NCI-H460 (cell line): Measurements from ENCODE around the gene TP53I3. TPM values are rescaled to one million over a fixed set of nuclear protein-coding genes. Genes with fewer than 3 reads are reported as not detected.
"Not testable (repeated sequence)": the region's sequence is repeated elsewhere in the genome, so short reads cannot be mapped to it uniquely, and the experiment has no call there.

Experiments
- DNase-seq: peaks from one replicate; pipeline ENCODE4 v3.0.0-alpha.2; 2016; ENCODE audit warnings: low read depth; ENCODE audit errors: extremely low read depth
- total RNA-seq: library from RNA; depleted of rRNA; stranded (reverse); fragments of >200 nt; shearing (Covaris generic); gene quantifications from 2 replicates; pipeline ENCODE4 v1.2.3, GENCODE V29; 2014

Gene TP53I3
- total RNA-seq, 1 experiment from 2014 or later: 20.2 TPM

DNA sequence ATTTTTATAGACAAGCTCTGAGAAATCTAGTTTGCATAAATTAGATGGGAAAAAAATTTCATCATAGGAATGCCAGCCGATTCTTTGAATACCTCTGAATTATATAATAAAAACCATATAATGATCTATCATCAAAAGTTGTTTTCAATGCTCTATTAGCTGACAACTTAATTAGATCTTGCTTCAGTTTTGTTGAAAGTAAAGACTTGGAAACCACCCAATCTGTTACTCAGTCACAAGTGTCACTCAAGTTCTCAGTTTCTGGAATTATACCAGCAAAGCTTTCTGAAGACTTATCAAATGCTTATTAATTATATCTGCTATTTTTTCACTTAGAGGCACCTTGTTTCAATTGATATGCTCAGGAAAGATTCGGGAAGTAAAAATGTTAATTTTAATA is 17.4 kb upstream of the TP53I3 start:
- no peak for DNase-seq

DNA sequence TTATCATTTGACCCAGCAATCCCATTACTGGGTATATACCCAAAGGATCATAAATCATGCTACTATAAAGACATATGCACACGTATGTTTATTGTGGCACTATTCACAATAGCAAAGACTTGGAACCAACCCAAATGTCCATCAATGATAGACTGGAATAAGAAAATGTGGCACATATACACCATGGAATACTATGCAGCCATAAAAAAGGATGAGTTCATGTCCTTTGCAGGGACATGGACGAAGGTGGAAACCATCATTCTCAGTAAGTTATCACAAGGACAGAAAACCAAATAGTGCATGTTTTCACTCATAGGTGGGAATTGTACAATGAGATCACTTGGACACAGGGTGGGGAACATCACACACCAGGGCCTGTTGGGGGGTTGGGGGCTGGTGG is 16.1 kb upstream of the TP53I3 start:
- not testable (repeated sequence) for DNase-seq

DNA sequence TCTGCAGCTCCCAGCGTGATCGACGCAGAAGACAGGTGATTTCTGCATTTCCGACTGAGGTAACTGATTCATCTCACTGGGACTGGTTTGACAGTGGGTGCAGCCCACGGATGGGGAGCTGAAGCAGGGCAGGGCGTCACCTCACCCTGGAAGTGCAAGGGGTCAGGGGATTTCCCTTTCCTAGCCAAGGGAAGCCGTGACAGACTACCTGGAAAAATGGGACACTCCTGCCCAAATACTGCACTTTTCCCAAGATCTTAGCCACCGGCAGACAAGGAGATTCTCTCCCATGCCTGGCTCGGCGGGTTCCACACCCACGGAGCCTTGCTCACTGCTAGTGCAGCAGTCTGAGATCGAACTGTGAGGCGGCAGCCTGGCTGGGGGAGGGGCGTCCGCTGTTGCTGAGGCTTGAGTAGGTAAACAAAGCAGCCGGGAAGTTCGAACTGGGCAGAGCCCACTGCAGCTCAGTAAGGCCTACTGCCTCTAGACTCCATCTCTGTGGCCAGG is 10.6 kb upstream of the TP53I3 start:
- DNase-seq: not testable (repeated sequence)

DNA sequence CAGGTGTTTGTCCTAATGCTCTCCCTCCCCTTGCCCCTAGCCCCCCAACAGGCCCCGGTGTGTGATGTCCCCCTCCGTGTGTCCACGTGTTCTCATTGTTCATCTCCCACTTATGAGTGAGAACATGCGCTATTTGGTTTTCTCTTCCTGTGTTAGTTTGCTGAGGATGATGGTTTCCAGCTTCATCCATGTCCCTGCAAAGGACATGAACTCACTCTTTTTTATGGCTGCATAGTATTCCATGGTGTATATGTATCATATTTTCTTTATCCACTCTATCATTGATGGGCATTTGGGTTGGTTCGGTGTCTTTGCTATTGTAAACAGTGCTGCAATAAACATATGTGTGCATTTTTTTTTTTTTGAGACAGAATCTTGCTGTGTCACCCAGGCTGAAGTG is 8.6 kb upstream of the TP53I3 start:
- DNase-seq: not testable (repeated sequence)

DNA sequence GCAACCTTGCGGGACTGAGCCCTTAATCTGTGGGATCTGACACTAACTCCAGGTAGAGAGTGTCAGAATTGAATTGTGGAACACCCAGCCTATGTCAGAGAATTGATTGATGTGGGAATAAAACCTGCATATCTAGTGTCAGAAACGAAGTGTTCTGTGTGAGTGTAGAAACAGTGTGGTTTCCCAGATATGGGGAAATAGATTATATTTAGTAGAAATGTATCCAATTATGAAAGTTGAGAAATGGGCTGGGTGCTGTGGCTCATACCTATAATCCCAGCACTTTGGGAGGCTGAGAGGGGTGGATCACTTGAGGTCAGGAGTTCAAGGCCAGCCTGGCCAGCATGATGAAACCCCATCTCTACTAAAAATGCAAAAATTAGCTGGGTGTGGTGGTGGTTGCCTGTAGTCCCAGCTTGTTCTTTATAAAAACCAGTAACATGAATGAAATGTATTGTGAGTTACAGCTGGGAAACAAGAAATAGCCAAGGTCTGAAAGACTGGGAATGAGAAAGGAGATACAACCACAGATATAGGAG is 4.3 kb upstream of the TP53I3 start:
- no peak for DNase-seq

DNA sequence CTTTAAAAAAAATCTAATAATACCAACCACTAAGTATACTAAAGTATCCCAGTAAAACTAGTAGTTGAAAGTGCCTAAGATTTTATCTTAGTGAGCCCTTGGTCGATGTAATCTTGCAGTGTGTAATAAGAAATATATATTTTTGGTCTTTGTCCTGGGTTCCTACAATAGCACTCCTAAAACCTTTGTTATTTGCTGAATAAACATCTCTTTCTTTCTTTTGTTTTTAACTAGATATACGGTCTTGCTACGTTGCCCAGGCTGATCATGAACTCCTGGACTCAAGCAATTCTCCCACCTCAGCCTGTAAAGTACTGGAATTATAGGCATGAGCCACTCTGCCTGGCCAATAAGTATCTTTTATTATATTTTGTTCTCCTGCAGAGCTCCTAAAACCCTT is 2.4 kb upstream of the TP53I3 start:
- DNase-seq: no peak

DNA sequence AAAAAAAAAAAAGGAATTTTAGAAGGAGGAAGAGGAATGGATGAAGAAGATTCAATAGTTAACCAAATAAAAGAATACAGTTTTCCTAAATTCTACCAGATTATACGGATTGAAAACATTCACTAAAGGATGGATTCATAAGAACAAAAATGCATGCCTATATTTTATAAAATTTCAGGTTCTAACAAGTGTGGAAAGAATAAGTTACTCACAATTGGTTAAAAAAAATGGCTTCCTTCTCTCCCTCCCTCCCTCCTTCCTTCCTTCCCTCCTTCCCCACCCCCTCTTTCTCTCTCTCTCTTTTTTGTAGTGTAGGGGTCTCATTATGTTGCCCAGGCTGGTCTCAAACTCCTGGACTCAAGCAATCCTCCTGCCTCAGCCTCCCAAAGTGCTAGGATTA is 1.6 kb upstream of the TP53I3 start:
- DNase-seq: no peak

DNA sequence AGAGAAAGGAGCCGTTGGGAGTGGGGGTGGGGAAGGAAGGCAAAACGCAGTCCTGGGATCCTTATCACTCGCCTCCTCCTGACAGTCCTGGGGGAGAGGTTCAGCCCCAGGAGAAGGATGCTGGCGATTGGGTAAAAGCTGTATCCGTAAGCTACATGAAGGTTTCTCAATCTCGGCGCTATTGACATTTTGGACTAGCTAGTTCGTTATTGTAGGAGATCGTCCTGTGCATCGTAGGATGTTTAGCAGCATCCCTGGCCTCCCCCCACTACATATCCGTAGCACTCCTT is 511 bp upstream of the TP53I3 start:
- no peak for DNase-seq

DNA sequence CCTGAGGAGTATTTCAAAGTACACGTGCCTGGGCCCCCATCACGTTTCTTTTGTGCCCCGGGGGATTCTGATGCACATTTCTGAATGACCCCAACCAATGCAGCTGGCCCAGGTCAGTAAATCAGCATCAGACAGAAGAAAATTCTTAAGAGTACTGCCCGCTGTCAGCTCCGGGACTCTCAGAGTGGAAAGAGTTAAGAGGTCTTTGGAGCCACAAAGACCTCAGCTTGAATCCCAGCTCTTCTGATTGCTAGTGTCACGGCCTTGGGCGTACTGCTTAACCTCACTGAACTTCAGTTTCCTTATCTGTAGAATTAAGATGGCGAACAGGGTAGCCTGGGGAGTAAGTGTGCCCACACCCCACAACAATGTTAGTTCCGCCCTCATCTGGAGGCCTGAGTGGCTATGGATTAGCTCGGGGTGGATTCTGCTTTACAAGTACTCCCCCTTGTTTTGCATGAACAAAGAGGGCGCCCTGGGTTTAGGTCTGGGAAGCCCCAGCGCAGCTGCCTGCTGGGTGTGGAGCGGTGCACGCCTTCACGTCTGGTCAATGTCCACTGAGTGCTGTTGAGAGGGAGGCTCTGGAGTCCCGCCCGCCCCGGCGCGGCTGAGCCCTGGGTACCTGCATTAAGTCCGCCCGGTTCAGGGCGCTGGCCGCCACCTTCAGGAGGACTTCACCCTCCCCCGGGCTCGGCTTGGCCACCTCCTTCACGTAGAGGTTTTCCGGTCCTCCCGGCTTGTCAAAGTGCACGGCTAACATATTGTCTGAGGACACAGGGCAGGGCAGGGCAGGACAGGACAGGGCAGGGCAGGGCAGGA is 858 bp downstream of the TP53I3 start:
- DNase-seq: peak; percentile 75

DNA sequence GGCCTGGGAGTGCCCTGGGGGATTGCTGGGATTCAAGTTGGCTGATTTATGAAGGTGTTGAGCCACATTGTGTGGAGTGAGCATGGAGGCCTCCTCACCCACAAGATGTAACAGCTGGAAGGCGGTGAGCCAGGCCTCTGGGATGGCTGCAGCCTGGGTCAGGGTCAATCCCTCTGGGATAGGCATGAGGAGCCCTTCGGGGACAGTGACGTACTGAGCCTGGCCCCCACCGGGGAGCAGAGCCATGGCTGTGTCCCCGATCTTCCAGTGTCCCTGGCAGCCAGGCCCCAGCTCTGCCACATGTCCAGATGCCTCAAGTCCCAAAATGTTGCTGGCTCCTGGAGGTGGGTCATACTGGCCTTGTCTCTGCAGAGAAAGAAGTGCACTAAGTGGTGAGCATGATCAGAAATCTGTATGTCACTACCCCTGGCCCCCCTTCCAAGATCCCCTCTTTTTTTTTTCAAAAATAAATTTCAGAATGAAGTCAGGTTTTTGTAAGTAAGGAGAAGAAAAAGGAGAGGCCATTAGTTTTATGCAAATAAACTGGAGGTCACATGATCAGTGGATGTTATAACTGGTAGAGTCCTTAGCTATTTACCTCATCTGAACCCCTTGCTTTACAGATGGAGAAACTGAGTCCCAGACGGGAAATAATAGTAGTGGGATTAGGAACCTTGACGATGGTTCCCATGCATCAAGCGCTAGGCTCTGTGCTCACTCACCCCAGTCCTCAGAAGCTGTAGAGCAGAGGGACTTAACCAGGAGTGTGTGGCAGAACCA is 1.7 kb downstream of the TP53I3 start:
- DNase-seq: no peak

DNA sequence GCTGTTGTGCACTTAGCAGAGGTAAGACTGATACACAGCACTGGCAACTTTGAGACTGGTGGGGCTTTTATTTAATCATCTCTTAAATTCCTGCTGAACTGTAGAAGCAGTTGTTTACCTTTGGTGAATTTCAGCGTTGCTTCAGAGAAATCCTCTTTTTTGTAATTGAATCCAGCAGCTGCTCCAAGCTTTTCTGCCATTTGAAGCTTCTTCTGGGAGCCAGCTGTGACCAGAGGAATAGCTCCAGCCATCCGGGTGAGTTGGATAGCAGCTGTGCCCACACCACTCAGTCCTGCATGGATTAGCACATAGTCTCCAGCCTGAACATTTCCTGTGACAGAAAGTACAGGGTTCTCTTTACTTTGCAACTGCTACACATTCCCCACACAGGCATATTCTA is 3.9 kb downstream of the TP53I3 start:
- DNase-seq: no peak

DNA sequence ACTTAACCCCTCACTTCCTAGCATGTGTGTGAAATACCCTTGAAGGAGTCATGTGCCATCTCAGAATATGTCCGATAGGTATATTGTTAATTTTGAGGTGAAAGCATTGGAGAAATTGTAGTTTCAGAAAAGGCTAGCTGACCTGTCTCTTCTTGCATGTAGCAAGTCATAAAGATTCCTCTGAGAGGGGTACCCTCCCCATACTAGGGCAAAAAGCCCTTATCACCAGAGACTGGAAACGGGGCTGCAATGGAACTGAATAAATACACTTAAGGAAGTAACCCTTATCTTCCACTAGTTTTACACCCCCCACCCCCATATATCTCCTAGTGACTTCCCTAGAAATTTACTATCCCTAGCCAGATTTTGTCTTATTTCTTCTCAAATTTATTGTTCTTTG is 6.8 kb downstream of the TP53I3 start:
- DNase-seq: no peak

DNA sequence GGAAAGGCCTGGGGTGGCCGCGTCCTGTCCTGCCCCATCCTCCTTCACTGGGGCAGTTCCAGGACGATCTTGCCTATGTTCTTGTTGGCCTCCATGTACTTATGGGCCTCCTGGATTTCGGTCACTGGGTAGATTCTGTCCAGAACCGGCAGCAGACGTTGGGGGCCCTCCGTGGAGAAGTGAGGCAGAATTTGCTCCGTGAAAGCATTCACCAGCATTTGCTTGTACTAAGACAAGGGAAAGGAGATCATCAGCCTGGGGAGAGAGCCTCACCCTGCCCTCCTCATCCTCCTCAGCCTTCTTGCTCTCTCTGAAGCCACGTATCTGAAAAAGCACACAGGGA is 7.1 kb downstream of the TP53I3 start:
- no peak for DNase-seq

DNA sequence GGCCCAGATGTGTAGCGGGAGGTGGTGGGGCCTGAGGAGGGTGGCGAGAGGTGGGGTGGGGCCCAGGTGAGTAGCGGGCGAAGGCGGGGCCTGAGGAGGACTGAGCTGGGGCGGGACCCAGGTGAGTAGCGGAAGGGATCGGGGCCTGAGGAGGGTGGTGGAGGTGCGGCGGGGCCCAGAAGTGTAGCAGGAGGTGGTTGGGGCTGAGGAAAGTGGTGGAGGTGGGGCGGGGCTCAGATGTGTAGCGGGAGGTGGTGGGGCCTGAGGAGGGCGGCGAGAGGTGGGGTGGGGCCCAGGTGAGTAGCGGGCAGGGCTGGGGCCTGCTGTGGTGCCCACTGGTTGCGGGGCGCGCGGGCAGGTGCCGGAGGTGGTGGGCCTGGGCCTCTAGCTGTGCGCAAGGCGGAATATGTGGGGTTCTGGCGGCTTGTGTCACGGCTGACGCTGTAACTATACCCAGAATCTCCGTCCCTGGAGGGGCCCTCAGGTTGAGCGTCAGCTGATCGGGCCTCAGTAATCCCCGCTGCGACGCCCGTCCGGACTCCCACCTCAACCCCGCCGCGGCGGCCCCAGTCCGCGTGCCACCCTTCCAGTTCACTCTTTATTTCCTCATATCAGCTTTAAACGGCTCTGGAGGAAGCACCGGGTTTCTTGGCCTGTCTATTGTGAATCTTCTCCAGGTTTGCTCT is 7.6 kb downstream of the TP53I3 start:
- DNase-seq: no peak

DNA sequence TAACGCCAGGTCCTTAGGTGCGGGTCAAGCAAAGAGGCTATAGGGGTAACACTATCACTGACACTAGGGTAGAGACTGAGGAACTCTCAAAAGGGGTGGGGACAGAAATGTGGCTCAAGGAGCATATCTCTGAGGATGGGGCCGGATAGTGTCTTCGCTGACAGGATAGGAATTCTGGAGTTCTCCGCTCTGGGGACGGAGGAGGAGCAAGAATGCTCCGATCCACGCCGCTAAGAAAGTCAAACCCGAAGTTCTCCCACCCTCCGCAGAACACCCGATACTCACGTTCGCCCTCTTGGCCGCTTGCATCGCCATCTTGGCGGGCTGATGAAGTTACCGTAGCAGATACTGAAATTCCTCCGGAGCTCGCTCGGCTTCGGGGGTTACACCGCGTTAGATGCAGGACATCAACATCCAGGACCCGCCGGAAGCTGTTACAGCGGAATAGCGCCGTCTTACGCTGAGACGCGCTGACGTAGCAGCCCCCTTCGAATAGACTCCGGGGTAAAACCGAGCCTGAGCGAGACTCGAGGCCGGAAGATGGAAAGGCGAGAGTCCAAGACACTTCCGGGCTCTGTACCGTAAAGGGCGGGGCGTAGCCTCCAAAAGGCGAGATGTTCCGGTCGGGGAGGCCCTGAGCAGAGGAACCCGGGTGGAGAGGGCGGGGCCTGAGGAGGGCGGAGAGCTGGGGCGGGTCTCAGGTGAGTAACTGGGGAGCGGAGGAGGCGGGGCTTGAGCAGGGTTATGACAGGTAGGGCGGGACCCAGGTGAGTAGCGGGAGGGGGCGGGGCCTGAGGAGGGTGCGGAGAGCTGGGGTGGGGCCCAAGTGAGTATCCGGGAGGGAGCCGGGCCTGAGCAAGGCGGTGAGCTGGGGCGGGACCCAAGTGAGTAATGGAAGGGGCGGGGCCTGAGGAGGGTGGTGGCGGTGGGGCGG is 8.5 kb downstream of the TP53I3 start, which contains the start of gene SF3B6:
Gene SF3B6 (minus strand): TSS at position 412 of the 934 bp plus-strand sequence. CDS start 97 bp downstream, at position 315.
- DNase-seq: peak; percentile 99

DNA sequence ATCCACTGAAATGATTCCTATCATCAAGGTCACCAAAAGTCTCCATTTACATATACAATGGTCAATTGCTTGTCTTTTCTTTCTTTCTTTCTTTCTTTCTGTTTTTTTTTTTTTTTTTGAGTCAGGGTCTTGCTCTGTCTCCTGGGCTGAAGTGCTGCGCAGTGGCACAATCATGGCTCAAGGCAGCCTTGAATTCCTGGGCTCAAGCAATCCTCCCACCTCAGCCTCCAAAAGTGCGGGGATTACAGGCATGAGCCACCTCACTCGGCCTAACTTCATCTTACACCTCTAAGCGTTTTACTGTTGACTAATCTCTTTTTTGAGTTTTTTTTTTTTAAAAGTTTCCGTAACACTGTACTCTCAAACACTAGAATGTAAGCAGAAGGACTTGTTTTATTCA is 9.4 kb downstream of the TP53I3 start:
- no peak for DNase-seq

DNA sequence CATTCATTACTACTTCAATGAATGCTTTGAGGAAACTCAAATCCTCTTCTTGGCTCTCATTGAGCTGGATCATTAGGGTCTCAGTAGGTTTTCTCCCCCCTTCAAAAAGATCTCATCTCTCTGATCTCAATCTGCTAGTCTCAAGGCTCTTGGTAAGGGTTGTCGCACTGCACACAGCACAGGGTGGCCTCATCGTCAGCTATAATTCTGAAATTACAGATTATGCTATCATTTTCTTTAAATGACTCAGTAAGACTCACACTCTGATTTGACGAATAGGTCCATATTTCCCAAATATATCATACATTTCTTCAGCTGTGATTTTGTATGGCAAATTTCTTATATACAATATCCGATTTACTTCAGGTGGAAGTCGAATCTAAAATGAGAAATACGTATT is 10.8 kb downstream of the TP53I3 start:
- no peak for DNase-seq

DNA sequence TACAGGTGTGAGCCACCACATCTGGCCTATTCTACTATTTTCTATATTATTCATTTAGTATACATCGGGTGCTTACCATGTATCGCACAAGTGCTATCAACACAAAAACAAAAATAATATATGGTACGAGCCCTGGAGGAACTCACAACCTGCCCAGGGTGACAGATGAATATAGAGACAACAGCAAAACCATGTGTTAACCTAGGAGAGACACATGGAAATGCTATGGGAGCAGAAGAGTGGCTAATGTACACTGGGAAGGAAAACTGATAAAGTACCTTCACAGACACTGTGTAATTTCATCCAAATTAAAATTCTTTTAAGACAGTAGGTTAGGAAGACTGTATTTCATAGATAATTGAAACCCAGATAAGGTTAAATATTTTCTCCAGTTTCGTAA is 12.4 kb downstream of the TP53I3 start:
- no peak for DNase-seq

DNA sequence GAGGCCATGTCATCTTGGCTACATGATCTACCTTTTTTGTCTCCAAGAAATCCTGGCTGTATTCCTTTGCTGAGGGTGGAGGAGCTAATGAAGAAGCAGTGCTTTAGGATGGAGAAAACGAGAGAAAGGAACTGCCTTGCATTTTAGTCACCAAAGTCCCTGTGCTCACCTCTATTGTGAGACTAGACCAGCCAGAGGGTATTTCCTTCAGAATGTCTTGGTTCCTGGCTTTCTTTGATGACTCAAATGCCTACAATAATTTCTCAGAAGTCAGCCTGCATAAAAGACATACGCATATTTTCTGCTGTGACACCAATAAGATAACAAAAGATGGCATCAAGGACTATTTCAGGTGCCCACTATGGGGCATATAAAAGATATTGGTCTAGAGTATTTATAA is 19.3 kb downstream of the TP53I3 start:
- no peak for DNase-seq
